Measurements from ENCODE around the gene SNTA1. TPM values are rescaled to one million over a fixed set of nuclear protein-coding genes. Genes with fewer than 3 reads are reported as not detected.

Gene SNTA1
- total RNA-seq, 4 donors from 2014 or later, result 26.8 to 54.6 (median 51.9) TPM

DNA sequence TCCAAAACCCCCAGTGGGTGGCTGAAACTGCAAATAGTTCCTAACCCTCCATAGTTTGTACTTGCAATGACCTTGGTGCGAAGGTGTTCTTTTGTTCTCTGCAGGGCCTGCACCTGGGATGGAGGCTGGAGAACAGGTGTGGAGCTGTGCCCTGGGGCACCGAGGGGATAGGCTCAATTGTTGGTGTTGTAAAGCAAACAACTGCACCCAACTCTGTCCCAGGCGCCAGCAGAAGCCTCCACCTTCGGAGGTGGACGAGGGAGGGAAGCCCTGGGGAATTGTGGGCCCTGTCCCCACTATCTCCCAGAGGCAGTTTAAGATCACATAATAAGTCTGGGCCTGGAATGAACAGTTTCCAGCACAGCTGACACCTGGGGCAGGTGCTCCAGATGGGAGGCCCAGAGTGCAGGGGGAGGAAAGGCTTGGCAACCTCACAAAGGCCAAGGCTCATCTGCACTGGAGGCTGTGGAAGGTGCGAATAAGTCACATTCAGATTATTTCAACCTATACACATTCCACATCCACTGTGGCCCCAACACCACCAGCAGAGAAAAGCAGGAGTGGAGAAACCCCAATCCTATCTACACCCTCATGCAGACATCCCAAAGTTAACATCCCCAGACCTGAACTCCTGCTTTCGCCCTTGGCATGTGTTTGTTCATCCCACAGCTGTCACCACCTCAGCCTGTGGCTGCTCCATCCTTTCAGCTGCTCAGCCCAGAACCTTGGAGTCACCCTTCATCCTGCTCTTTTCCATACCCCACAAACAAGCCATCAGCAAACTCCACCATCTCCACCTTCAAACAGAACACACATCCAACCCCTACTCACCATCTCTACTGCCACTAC lies 34.0 kb upstream of the SNTA1 start:
- no peak overlapping the region for H3K27ac ChIP-seq
- no peak for TF ChIP-seq EP300 (IDR thresholded peaks at IDR 0.05)
- TF ChIP-seq, protein P1, sequence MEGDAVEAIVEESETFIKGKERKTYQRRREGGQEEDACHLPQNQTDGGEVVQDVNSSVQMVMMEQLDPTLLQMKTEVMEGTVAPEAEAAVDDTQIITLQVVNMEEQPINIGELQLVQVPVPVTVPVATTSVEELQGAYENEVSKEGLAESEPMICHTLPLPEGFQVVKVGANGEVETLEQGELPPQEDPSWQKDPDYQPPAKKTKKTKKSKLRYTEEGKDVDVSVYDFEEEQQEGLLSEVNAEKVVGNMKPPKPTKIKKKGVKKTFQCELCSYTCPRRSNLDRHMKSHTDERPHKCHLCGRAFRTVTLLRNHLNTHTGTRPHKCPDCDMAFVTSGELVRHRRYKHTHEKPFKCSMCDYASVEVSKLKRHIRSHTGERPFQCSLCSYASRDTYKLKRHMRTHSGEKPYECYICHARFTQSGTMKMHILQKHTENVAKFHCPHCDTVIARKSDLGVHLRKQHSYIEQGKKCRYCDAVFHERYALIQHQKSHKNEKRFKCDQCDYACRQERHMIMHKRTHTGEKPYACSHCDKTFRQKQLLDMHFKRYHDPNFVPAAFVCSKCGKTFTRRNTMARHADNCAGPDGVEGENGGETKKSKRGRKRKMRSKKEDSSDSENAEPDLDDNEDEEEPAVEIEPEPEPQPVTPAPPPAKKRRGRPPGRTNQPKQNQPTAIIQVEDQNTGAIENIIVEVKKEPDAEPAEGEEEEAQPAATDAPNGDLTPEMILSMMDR (IDR thresholded peaks at IDR 0.05), result no peak
- no peak for TF ChIP-seq POLR2AphosphoS5 (IDR thresholded peaks at IDR 0.05)
- no peak for TF ChIP-seq POLR2A (IDR thresholded peaks at IDR 0.05)
- no peaks in the 10 kb centered on the region for H3K36me3 ChIP-seq
- no peak for ATAC-seq
- H3K9me3 ChIP-seq, result no peaks in the 10 kb centered on the region
- WGBS, 2 donors (ENCODE audit: low coverage in 1 of 2), result 97 to 100% methylated on average over 1 to 5 of the region's 7 CpGs
- H3K4me1 ChIP-seq, result no peaks in the 10 kb centered on the region
- H3K27me3 ChIP-seq, result no peaks in the 10 kb centered on the region
- no peak overlapping the region for H3K4me3 ChIP-seq

DNA sequence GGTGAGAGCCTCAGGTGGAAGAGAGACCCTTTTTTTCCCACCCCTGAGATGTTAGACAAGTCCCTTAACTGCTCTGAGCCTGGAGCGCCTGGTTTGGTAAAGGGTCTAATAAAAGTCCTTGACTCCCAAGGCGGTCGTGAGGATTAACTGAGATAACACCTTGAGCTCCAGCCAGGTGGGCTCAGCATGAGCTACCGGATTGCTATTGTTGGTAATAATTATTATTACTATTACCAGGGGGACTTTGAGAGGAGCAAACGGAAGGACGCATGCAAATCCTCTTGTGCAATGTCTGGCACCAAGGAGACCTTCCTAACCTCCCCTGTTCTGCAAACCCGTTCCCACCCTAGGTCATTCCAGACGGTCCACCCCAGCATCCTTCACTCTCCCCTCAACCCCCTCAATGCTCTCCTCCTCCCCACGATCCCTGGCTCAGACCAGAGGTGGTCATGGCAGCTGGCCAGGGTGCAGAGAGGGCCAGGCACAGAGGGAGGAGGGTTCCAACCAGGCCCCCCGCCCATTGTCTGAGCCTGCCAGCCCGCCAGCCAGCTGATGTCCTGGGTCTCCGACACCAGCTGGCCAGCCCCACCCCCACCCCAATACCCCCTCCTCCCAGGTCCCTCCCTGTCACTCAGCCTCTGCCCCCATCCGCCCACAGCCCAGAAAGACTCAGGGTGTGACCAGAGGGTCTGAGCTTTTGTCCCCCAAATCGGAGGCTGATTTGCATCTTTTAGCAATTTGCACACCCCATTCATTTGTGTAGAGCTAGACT lies 32.0 kb upstream of the SNTA1 start:
- no peak for ATAC-seq
- Histone ChIP-seq H3K27me3 (no peaks in the 10 kb centered on the region), H3K4me3 (no peak overlapping the region), H3K36me3 (no peaks in the 10 kb centered on the region), H3K4me1 (no peaks in the 10 kb centered on the region), H3K9me3 (no peaks in the 10 kb centered on the region), H3K27ac (no peak overlapping the region)
- TF ChIP-seq, protein P1 (IDR thresholded peaks at IDR 0.05), result no peak
- no peak for TF ChIP-seq POLR2AphosphoS5 (IDR thresholded peaks at IDR 0.05)
- TF ChIP-seq EP300 (IDR thresholded peaks at IDR 0.05), result no peak
- TF ChIP-seq POLR2A (IDR thresholded peaks at IDR 0.05), result no peak
- WGBS, 2 donors (ENCODE audit: low coverage in 1 of 2), result 43 to 61% methylated on average over 4 to 8 of the region's 14 CpGs

DNA sequence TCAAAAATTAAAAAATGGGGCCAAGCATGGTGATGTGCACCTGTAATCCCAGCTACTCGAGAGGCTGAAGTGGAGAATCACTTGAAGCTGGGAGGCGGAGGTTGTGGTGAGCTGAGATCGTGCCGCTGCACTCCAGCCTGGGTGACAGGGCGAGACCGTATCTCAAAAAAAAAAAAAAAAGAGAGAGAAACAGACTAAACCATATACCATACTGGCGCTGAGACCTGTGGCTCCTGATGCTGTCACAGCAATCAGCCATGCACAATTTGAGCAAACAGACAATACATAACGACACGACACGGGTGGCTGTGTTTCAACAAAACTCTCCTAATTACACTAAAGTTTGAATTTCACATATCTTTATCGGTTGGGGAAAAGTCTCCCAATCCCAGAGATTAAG lies 31.4 kb upstream of the SNTA1 start:
- Histone ChIP-seq H3K9me3 (no peaks in the 10 kb centered on the region), H3K27me3 (no peaks in the 10 kb centered on the region), H3K36me3 (no peaks in the 10 kb centered on the region), H3K4me1 (no peaks in the 10 kb centered on the region), H3K27ac (no peak overlapping the region), H3K4me3 (no peak overlapping the region)
- no peak for ATAC-seq
- WGBS, 2 donors (ENCODE audit: low coverage in 1 of 2), result 84 to 86% methylated on average over 6 to 10 of the region's 11 CpGs
- no peak for TF ChIP-seq POLR2AphosphoS5 (IDR thresholded peaks at IDR 0.05)
- TF ChIP-seq, protein P1 (IDR thresholded peaks at IDR 0.05), result no peak

DNA sequence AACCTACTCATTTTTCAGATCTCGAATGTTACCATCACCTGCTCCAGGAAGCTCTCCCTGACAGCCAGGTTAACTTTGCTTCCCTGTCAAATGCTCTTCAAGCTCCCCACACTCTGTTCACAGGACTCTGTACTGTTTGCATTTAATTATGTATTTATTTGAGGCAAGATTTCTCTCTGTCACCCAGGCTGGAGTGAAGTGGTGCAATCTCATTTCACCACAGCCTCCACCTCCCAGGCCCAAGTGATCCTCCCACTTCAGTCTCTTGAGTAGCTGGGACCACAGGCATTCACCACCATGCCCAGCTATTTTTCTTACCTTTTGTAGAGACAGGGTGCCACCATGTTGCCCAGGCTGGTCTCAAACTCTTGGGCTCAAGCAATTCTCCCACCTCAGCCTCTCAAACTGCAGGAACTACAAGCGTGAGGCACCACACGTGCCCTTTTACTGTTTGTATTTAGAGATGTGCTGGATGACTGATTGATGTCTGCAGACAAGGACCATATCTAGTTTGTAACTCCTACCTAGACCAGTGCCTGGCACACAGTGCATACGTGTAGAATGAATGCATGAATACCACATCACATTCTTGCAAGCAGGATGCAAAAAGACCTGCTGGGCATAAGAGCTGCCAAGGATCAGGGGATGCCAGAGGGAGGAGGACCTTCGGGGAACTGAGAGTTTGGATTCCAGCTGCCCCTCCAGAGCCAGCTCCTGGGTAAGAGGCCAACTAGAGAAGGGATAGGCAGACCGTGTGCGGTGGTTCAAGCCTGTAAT lies 30.7 kb upstream of the SNTA1 start:
- H3K36me3 ChIP-seq, result no peaks in the 10 kb centered on the region
- no peak overlapping the region for H3K27ac ChIP-seq
- ATAC-seq, result no peak
- TF ChIP-seq EP300 (IDR thresholded peaks at IDR 0.05) (no peak), POLR2A (IDR thresholded peaks at IDR 0.05) (no peak), POLR2AphosphoS5 (IDR thresholded peaks at IDR 0.05) (no peak)
- TF ChIP-seq, protein P1 (IDR thresholded peaks at IDR 0.05), result no peak
- H3K4me1 ChIP-seq, result no peaks in the 10 kb centered on the region
- no peaks in the 10 kb centered on the region for H3K9me3 ChIP-seq
- 67 to 95% methylated on average over 4 to 5 of the region's 7 CpGs for WGBS, 2 donors (ENCODE audit: low coverage in 1 of 2)
- no peaks in the 10 kb centered on the region for H3K27me3 ChIP-seq
- no peak overlapping the region for H3K4me3 ChIP-seq
